ENCODE results near the gene CDK5. TPM values are rescaled to one million over a fixed set of nuclear protein-coding genes. Genes with fewer than 3 reads are reported as not detected.
A peak's percentile ranks its signal among the peaks of the same experiment; 100 is the strongest.

The CDK5 gene
- polyA plus RNA-seq, 1 donor = 12.8 TPM

- WGBS (ENCODE audit: insufficient coverage, low lambda C conversion rate) = no CpG with 5 or more reads among the region's 43 CpGs
- no peaks in the 10 kb centered on the region for H3K9me3 ChIP-seq (ENCODE audit: control insufficient read depth, low read depth, low read length)
- peak overlapping the region; percentile 78 for H3K4me3 ChIP-seq (ENCODE audit: low read length)
- peak; percentile 93 to 96 for DNase-seq
- H3K36me3 ChIP-seq (ENCODE audit: control insufficient read depth, insufficient read depth, low read length) = peaks cover 36% of the 10 kb centered on the region
- peaks cover 41% of the 10 kb centered on the region for H3K4me1 ChIP-seq (ENCODE audit: control insufficient read depth, insufficient read depth, low read length)
- no peaks in the 10 kb centered on the region for H3K27me3 ChIP-seq (ENCODE audit: control insufficient read depth, insufficient read depth, low read length)
- H3K27ac ChIP-seq (ENCODE audit: low read length) = peak overlapping the region; percentile 79
Observed at GRCh38 chr7:151062399-151063211, 4.9 kb upstream of the CDK5 start.

GRCh38 chr7:151062111-151062398 lies 4.4 kb upstream of the CDK5 start:
- Histone ChIP-seq H3K4me1 (ENCODE audit: control insufficient read depth, insufficient read depth, low read length) (peaks cover 43% of the 10 kb centered on the region), H3K27me3 (ENCODE audit: control insufficient read depth, insufficient read depth, low read length) (no peaks in the 10 kb centered on the region), H3K27ac (ENCODE audit: low read length) (no peak overlapping the region), H3K9me3 (ENCODE audit: control insufficient read depth, low read depth, low read length) (no peaks in the 10 kb centered on the region), H3K36me3 (ENCODE audit: control insufficient read depth, insufficient read depth, low read length) (peaks cover 30% of the 10 kb centered on the region), H3K4me3 (ENCODE audit: low read length) (peak overlapping the region; percentile 0)
- WGBS (ENCODE audit: insufficient coverage, low lambda C conversion rate) = no CpG with 5 or more reads among the region's 11 CpGs
- no peak for DNase-seq

- Histone ChIP-seq H3K36me3 (ENCODE audit: control insufficient read depth, insufficient read depth, low read length) (peaks cover 24% of the 10 kb centered on the region), H3K9me3 (ENCODE audit: control insufficient read depth, low read depth, low read length) (no peaks in the 10 kb centered on the region), H3K4me3 (ENCODE audit: low read length) (no peak overlapping the region), H3K4me1 (ENCODE audit: control insufficient read depth, insufficient read depth, low read length) (peaks cover 49% of the 10 kb centered on the region), H3K27me3 (ENCODE audit: control insufficient read depth, insufficient read depth, low read length) (no peaks in the 10 kb centered on the region), H3K27ac (ENCODE audit: low read length) (no peak overlapping the region)
- no peak for DNase-seq
- 62% methylated on average over 3 of the region's 33 CpGs for WGBS (ENCODE audit: insufficient coverage, low lambda C conversion rate)
Observed at GRCh38 chr7:151061213-151062110, 3.8 kb upstream of the CDK5 start.

- DNase-seq = peak in 1 of 2 donors; percentile 48
- Histone ChIP-seq H3K27ac (ENCODE audit: low read length) (no peak overlapping the region), H3K36me3 (ENCODE audit: control insufficient read depth, insufficient read depth, low read length) (peaks cover 16% of the 10 kb centered on the region), H3K4me3 (ENCODE audit: low read length) (peak overlapping the region; percentile 89), H3K4me1 (ENCODE audit: control insufficient read depth, insufficient read depth, low read length) (peaks cover 52% of the 10 kb centered on the region), H3K27me3 (ENCODE audit: control insufficient read depth, insufficient read depth, low read length) (no peaks in the 10 kb centered on the region), H3K9me3 (ENCODE audit: control insufficient read depth, low read depth, low read length) (no peaks in the 10 kb centered on the region)
- no CpG with 5 or more reads among the region's 21 CpGs for WGBS (ENCODE audit: insufficient coverage, low lambda C conversion rate)
Observed at GRCh38 chr7:151060416-151061212, 2.9 kb upstream of the CDK5 start.

GRCh38 chr7:151060113-151060415 lies 2.4 kb upstream of the CDK5 start:
- WGBS (ENCODE audit: insufficient coverage, low lambda C conversion rate) = no CpG with 5 or more reads among the region's 17 CpGs
- DNase-seq = no peak
- no peaks in the 10 kb centered on the region for H3K27me3 ChIP-seq (ENCODE audit: control insufficient read depth, insufficient read depth, low read length)
- peak overlapping the region; percentile 96 for H3K27ac ChIP-seq (ENCODE audit: low read length)
- peaks cover 10% of the 10 kb centered on the region for H3K36me3 ChIP-seq (ENCODE audit: control insufficient read depth, insufficient read depth, low read length)
- peaks cover 52% of the 10 kb centered on the region for H3K4me1 ChIP-seq (ENCODE audit: control insufficient read depth, insufficient read depth, low read length)
- H3K9me3 ChIP-seq (ENCODE audit: control insufficient read depth, low read depth, low read length) = no peaks in the 10 kb centered on the region
- peak overlapping the region; percentile 89 for H3K4me3 ChIP-seq (ENCODE audit: low read length)

- Histone ChIP-seq H3K9me3 (ENCODE audit: control insufficient read depth, low read depth, low read length) (no peaks in the 10 kb centered on the region), H3K36me3 (ENCODE audit: control insufficient read depth, insufficient read depth, low read length) (peaks cover 5% of the 10 kb centered on the region), H3K27ac (ENCODE audit: low read length) (peak within 1 kb of the TSS; percentile 96), H3K27me3 (ENCODE audit: control insufficient read depth, insufficient read depth, low read length) (no peaks in the 10 kb centered on the region), H3K4me1 (ENCODE audit: control insufficient read depth, insufficient read depth, low read length) (peaks cover 52% of the 10 kb centered on the region), H3K4me3 (ENCODE audit: low read length) (peak within 1 kb of the TSS; percentile 89)
- peak; percentile 72 to 91 for DNase-seq
- WGBS (ENCODE audit: insufficient coverage, low lambda C conversion rate) = no CpG with 5 or more reads among the region's 75 CpGs
Observed at GRCh38 chr7:151059367-151060112, 1.8 kb upstream of the CDK5 start, which contains the start of gene SLC4A2. TSS of gene SLC4A2 (plus strand) at chr7:151059589. CDS start at chr7:151061988, 2,399 bp downstream.

GRCh38 chr7:151058781-151059366 lies 1.2 kb upstream of the CDK5 start:
- Histone ChIP-seq H3K4me3 (ENCODE audit: low read length) (peak overlapping the region; percentile 89), H3K36me3 (ENCODE audit: control insufficient read depth, insufficient read depth, low read length) (peaks cover 4% of the 10 kb centered on the region), H3K27me3 (ENCODE audit: control insufficient read depth, insufficient read depth, low read length) (no peaks in the 10 kb centered on the region), H3K9me3 (ENCODE audit: control insufficient read depth, low read depth, low read length) (no peaks in the 10 kb centered on the region), H3K27ac (ENCODE audit: low read length) (peak overlapping the region; percentile 96), H3K4me1 (ENCODE audit: control insufficient read depth, insufficient read depth, low read length) (peaks cover 50% of the 10 kb centered on the region)
- no CpG with 5 or more reads among the region's 18 CpGs for WGBS (ENCODE audit: insufficient coverage, low lambda C conversion rate)
- no peak for DNase-seq

- peaks cover 43% of the 10 kb centered on the region for H3K4me1 ChIP-seq (ENCODE audit: control insufficient read depth, insufficient read depth, low read length)
- H3K9me3 ChIP-seq (ENCODE audit: control insufficient read depth, low read depth, low read length) = no peaks in the 10 kb centered on the region
- WGBS (ENCODE audit: insufficient coverage, low lambda C conversion rate) = no CpG with 5 or more reads among the region's 46 CpGs
- H3K27me3 ChIP-seq (ENCODE audit: control insufficient read depth, insufficient read depth, low read length) = no peaks in the 10 kb centered on the region
- peaks cover 5% of the 10 kb centered on the region for H3K36me3 ChIP-seq (ENCODE audit: control insufficient read depth, insufficient read depth, low read length)
- peak overlapping the region; percentile 96 for H3K27ac ChIP-seq (ENCODE audit: low read length)
- DNase-seq = peak; percentile 100
- H3K4me3 ChIP-seq (ENCODE audit: low read length) = peak overlapping the region; percentile 89
Observed at GRCh38 chr7:151057989-151058780, 488 bp upstream of the CDK5 start.

Data from large intestine (tissue), 3 donors.